ENCODE results near the gene SARS1.

Gene SARS1

DNA sequence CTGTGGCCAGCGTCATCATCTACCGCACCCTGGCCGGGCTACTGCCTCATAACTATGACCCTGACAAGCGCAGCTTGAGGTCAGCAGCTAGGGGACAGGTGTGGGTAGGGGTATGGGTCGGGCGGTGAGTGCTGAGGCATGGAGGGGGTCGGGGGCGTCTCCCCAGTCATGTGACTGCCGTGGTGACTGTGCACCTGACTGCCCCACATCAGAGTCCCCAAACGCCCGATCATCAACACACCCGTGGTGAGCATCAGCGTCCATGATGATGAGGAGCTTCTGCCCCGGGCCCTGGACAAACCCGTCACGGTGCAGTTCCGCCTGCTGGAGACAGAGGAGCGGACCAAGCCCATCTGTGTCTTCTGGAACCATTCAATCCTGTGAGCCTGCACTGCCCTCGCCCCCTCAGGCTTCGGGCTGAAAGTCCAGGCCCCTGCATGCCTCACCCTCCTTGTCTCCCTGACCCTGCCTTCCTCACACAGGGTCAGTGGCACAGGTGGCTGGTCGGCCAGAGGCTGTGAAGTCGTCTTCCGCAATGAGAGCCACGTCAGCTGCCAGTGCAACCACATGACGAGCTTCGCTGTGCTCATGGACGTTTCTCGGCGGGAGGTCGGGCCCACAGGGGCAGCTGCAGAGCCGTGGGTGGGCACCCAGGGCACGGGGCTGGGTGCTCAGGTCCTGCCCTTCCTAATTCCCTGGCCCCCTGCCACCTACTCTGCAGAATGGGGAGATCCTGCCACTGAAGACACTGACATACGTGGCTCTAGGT, 55.7 kb downstream of the SARS1 start:
- Histone ChIP-seq H3K9me3 (ENCODE audit: insufficient read depth, low read depth, low read length) (no peaks in the 10 kb centered on the region), H3K79me2 (ENCODE audit: insufficient read depth, low read length) (no peaks in the 10 kb centered on the region), H3K9me2 (replicated peaks; ENCODE audit: low read depth, low read length) (no peaks in the 10 kb centered on the region), H3K4me2 (ENCODE audit: low read depth, low read length, poor library complexity, severe bottlenecking) (no peak overlapping the region), H4K20me1 (ENCODE audit: insufficient read depth, low read length, poor library complexity, severe bottlenecking) (no peaks in the 10 kb centered on the region), H3K36me3 (ENCODE audit: insufficient read depth, low read length) (no peaks in the 10 kb centered on the region), H3F3A (ENCODE audit: low read depth) (no peaks in the 10 kb centered on the region), H3K4me1 (ENCODE audit: insufficient read depth, low read length, poor library complexity, severe bottlenecking) (no peaks in the 10 kb centered on the region), H3K4me3 (ENCODE audit: low read length, poor library complexity, severe bottlenecking) (no peak overlapping the region), H3K9ac (ENCODE audit: low read depth, low read length, poor library complexity, severe bottlenecking) (no peak overlapping the region), H2AFZ (ENCODE audit: low read length) (no peak overlapping the region), H3K27me3 (ENCODE audit: insufficient read depth, low read length, poor library complexity, severe bottlenecking) (no peaks in the 10 kb centered on the region)
- no peak for TF ChIP-seq CTCF (conservative IDR thresholded peaks at IDR 0.05; ENCODE audit: low read length)
- no peak for TF ChIP-seq EZH2phosphoT487 (IDR thresholded peaks at IDR 0.05; ENCODE audit: borderline replicate concordance)

GRCh38 chr1:109269981-109270622, 56.4 kb downstream of the SARS1 start:
- TF ChIP-seq EZH2phosphoT487 (IDR thresholded peaks at IDR 0.05; ENCODE audit: borderline replicate concordance) (no peak), CTCF (conservative IDR thresholded peaks at IDR 0.05; ENCODE audit: low read length) (no peak)
- Histone ChIP-seq H2AFZ (ENCODE audit: low read length) (no peak overlapping the region), H3K9me2 (replicated peaks; ENCODE audit: low read depth, low read length) (no peaks in the 10 kb centered on the region), H3K4me2 (ENCODE audit: low read depth, low read length, poor library complexity, severe bottlenecking) (no peak overlapping the region), H4K20me1 (ENCODE audit: insufficient read depth, low read length, poor library complexity, severe bottlenecking) (no peaks in the 10 kb centered on the region), H3K9me3 (ENCODE audit: insufficient read depth, low read depth, low read length) (no peaks in the 10 kb centered on the region), H3K4me3 (ENCODE audit: low read length, poor library complexity, severe bottlenecking) (no peak overlapping the region), H3K9ac (ENCODE audit: low read depth, low read length, poor library complexity, severe bottlenecking) (no peak overlapping the region), H3K4me1 (ENCODE audit: insufficient read depth, low read length, poor library complexity, severe bottlenecking) (no peaks in the 10 kb centered on the region), H3F3A (ENCODE audit: low read depth) (no peaks in the 10 kb centered on the region), H3K79me2 (ENCODE audit: insufficient read depth, low read length) (no peaks in the 10 kb centered on the region), H3K36me3 (ENCODE audit: insufficient read depth, low read length) (no peaks in the 10 kb centered on the region), H3K27me3 (ENCODE audit: insufficient read depth, low read length, poor library complexity, severe bottlenecking) (no peaks in the 10 kb centered on the region)

DNA sequence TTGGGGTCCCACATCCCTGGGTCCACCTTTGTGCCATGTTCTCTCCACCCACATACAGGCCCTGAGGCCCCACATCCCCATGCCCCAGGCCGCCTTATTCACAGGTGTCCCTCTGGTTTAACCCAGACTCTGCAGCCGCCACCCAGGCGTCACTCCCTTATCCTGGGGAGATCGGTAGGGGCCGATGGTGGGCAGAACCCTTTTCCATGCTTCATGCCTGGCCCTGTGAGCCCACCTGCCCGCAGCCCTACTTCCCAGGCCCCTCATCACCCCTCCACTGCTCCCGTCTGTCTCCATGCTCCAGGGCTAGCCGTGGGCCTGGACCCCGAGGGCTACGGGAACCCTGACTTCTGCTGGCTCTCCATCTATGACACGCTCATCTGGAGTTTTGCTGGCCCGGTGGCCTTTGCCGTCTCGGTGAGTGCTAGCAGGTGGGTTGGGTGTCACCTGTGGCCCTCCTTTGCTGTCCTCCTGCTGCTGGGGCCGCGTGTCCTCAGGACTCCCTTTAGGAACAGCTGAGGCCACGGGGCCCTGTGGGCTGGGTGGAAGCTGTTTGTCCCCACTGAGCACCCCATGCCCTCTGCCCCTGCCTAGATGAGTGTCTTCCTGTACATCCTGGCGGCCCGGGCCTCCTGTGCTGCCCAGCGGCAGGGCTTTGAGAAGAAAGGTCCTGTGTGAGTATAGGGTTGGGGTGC, 57.1 kb downstream of the SARS1 start:
- Histone ChIP-seq H3K9me3 (ENCODE audit: insufficient read depth, low read depth, low read length) (no peaks in the 10 kb centered on the region), H3K9me2 (replicated peaks; ENCODE audit: low read depth, low read length) (no peaks in the 10 kb centered on the region), H3K4me3 (ENCODE audit: low read length, poor library complexity, severe bottlenecking) (no peak overlapping the region), H3F3A (ENCODE audit: low read depth) (no peaks in the 10 kb centered on the region), H3K4me1 (ENCODE audit: insufficient read depth, low read length, poor library complexity, severe bottlenecking) (no peaks in the 10 kb centered on the region), H3K36me3 (ENCODE audit: insufficient read depth, low read length) (no peaks in the 10 kb centered on the region), H2AFZ (ENCODE audit: low read length) (no peak overlapping the region), H3K79me2 (ENCODE audit: insufficient read depth, low read length) (no peaks in the 10 kb centered on the region), H3K4me2 (ENCODE audit: low read depth, low read length, poor library complexity, severe bottlenecking) (no peak overlapping the region), H3K9ac (ENCODE audit: low read depth, low read length, poor library complexity, severe bottlenecking) (no peak overlapping the region), H4K20me1 (ENCODE audit: insufficient read depth, low read length, poor library complexity, severe bottlenecking) (no peaks in the 10 kb centered on the region), H3K27me3 (ENCODE audit: insufficient read depth, low read length, poor library complexity, severe bottlenecking) (no peaks in the 10 kb centered on the region)
- TF ChIP-seq CTCF (conservative IDR thresholded peaks at IDR 0.05; ENCODE audit: low read length) (no peak), EZH2phosphoT487 (IDR thresholded peaks at IDR 0.05; ENCODE audit: borderline replicate concordance) (no peak)

Measured in Loucy (cell line).